Chondrocyte (in vitro differentiated cells): ENCODE results near the gene GYG2. TPM values are rescaled to one million over a fixed set of nuclear protein-coding genes. Genes with fewer than 3 reads are reported as not detected.

Experiments used
- DNase-seq: peaks from one replicate; pipeline ENCODE4 v3.0.0; 2021; ENCODE audit warnings: mixed read lengths, low spot score
- H3K27ac Mint-ChIP-seq: one replicate; pipeline ENCODE4 v1.8.0; 2021; ENCODE audit warnings: mild to moderate bottlenecking, moderate library complexity, mixed read lengths; ENCODE audit not compliant: unreplicated experiment
- H3K27me3 Mint-ChIP-seq: 2 replicates; pipeline ENCODE4 v1.8.0; 2021; ENCODE audit warnings: low read depth, mixed read lengths
- H3K36me3 Mint-ChIP-seq: 2 replicates; pipeline ENCODE4 v1.8.0; 2021; ENCODE audit warnings: low read depth, mixed read lengths
- H3K4me1 Mint-ChIP-seq: 2 replicates; pipeline ENCODE4 v1.8.0; 2021; ENCODE audit warnings: low read depth, mild to moderate bottlenecking, mixed read lengths
- H3K4me3 Mint-ChIP-seq: one replicate; pipeline ENCODE4 v1.8.0; 2021; ENCODE audit warnings: mild to moderate bottlenecking, moderate library complexity, mixed read lengths; ENCODE audit not compliant: unreplicated experiment
- H3K9me3 Mint-ChIP-seq: 2 replicates; pipeline ENCODE4 v1.8.0; 2021; ENCODE audit warnings: low read depth, mixed read lengths
- CTCF ChIP-seq: fragments of 200-600 bp; sonication (generic); IDR thresholded peaks from 2 replicates; pipeline ENCODE4 v1.5.0; 2021; ENCODE audit warnings: antibody characterized with exemption, mild to moderate bottlenecking, moderate library complexity
- total RNA-seq: library from RNA; stranded (reverse); gene quantifications from 3 replicates; pipeline ENCODE4 v1.2.1, GENCODE V29; 2021

Gene GYG2
- total RNA-seq, 1 donor from 2014 or later, result 12.1 TPM

DNA sequence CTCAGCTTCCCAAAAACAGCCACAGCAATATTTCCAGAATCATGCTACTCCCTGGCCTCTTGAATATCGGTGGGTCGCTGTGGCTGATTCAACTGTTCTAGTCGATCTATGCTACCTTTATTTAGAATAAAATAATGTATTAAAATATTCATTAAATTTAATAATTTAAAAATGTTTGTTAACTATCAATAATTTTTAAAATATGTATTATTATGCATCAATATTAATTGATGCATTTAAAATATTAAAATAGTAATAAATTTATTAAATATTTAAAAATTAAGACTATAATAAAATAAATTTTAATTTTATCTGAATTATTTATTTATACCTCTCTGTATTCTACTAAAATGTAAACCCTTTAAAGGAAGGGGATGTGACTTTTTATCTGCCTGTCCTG lies 81.4 kb downstream of the GYG2 start:
- Mint-ChIP-seq H3K4me1 (no peaks in the 10 kb centered on the region), H3K9me3 (no peaks in the 10 kb centered on the region), H3K27ac (no peak overlapping the region), H3K4me3 (no peak overlapping the region), H3K36me3 (peaks cover 25% of the 10 kb centered on the region), H3K27me3 (no peaks in the 10 kb centered on the region)
- TF ChIP-seq CTCF, result no peak
- no peak for DNase-seq

- peak; percentile 69 for TF ChIP-seq CTCF
- Mint-ChIP-seq H3K4me3 (no peak overlapping the region), H3K36me3 (peaks cover 28% of the 10 kb centered on the region), H3K9me3 (peaks cover 4% of the 10 kb centered on the region), H3K27ac (no peak overlapping the region), H3K4me1 (no peaks in the 10 kb centered on the region), H3K27me3 (no peaks in the 10 kb centered on the region)
- no peak for DNase-seq
Measured at GRCh38 chrX:2913118-2913517, 84.4 kb downstream of the GYG2 start.

DNA sequence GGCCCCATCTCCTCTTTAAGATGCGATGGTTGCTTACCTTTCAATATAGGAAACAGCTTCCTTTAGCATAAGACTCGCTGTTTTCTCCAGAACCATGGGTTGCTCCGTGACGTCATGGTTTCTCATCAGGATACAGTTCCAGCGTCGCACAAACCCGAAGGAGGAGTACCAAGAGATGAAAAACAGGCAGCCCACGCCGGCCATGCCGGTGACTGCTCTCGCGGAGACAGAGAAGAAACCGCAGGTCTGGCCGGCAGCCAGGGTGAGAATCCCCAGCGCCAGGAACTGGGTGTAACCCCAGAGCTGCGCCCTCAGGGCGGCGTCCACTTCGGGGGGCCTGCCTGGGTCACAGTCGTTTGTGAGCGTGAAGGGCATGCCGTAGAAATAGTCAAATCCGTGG lies 89.0 kb downstream of the GYG2 start:
- Mint-ChIP-seq H3K4me1 (no peaks in the 10 kb centered on the region), H3K9me3 (peaks cover 4% of the 10 kb centered on the region), H3K36me3 (peaks cover 31% of the 10 kb centered on the region), H3K27ac (no peak overlapping the region), H3K27me3 (no peaks in the 10 kb centered on the region), H3K4me3 (no peak overlapping the region)
- TF ChIP-seq CTCF, result no peak
- DNase-seq, result peak; percentile 75

DNA sequence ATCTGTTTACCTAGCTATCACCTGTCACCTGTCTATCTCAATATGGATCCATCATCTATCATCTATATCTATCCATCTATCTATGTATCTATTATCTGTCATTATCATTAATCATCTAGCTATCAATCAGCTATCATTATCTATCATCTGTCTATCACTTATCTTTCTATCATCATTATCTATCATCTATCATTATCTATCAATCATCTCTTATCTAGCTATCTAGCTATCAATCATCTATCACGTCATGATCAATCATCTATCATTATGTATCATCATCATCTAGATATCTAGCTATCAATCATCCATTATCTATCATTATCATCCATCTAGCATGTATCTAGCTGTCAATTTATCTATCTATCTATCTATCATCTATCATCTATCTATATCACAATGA lies 92.5 kb downstream of the GYG2 start:
- Mint-ChIP-seq H3K4me3 (no peak overlapping the region), H3K27me3 (no peaks in the 10 kb centered on the region), H3K9me3 (peaks cover 4% of the 10 kb centered on the region), H3K4me1 (no peaks in the 10 kb centered on the region), H3K27ac (no peak overlapping the region), H3K36me3 (peaks cover 25% of the 10 kb centered on the region)
- TF ChIP-seq CTCF, result no peak
- DNase-seq, result no peak

DNA sequence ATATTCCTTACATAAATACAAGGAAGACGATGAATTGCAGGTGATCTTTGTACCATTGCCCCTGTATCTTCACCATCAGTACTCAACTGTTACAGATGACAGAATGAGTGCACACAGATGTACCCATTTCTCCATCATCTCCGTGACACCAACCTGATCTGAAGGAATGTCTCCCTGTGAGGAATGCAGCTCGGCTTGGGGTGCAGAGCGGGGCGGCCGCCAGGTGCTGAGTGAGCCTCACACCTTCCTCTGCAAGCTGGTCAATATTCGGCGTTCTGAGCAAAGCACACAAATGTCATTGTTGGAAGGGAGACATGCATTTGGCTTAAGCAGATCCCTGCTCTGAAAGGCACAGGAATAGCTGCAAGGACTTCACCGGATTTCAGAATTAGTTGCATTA lies 93.0 kb downstream of the GYG2 start:
- no peak overlapping the region for H3K4me3 Mint-ChIP-seq
- no peak overlapping the region for H3K27ac Mint-ChIP-seq
- H3K27me3 Mint-ChIP-seq, result no peaks in the 10 kb centered on the region
- H3K36me3 Mint-ChIP-seq, result peaks cover 20% of the 10 kb centered on the region
- no peaks in the 10 kb centered on the region for H3K4me1 Mint-ChIP-seq
- no peak for TF ChIP-seq CTCF
- H3K9me3 Mint-ChIP-seq, result no peaks in the 10 kb centered on the region
- no peak for DNase-seq
